SK-N-SH (cell line): Measurements from ENCODE around the gene THTPA. TPM values are rescaled to one million over a fixed set of nuclear protein-coding genes. Genes with fewer than 3 reads are reported as not detected.
A peak's percentile ranks its signal among the peaks of the same experiment; 100 is the strongest.

Source experiments
- CTCF ChIA-PET: fragments of 300-600, 350-600 bp; formaldehyde crosslinking; extraction: SDS; loops from one replicate; lab custom pipeline; 2021; lab: Yijun Ruan, JAX
- POLR2A ChIA-PET: fragments of 350-600 bp; sonication (Branson Sonifier 250); formaldehyde crosslinking; extraction: SDS; loops from one replicate; lab custom pipeline; 2020; ENCODE audit warnings: antibody characterized with exemption, inconsistent platforms; lab: Yijun Ruan, JAX
- DNase-seq: peaks from one replicate; pipeline ENCODE4 v3.0.0; 2012
- H2AFZ ChIP-seq: fragments of 200-600 bp; sonication (generic); 2 replicates; pipeline ENCODE4 v1.8.1; 2016; ENCODE audit warnings: antibody characterized with exemption, mild to moderate bottlenecking, low read depth
- H3F3A ChIP-seq: fragments of 200-600 bp; sonication (generic); replicated peaks from 2 replicates; pipeline ENCODE3; 2016; ENCODE audit warnings: antibody characterized with exemption, mild to moderate bottlenecking; ENCODE audit not compliant: insufficient read depth
- H3K27ac ChIP-seq, 2 experiments: fragments of 200-500 bp in 1 of 2; fragments of 200-600 bp in 1 of 2; sonication (Bioruptor generic) in 1 of 2; sonication (generic), shearing (Covaris generic) in 1 of 2; 2 replicates each; pipeline versions ENCODE4 v1.5.1 to v1.6.1; 2014 to 2016; ENCODE audit warnings: low read depth in 2 of 2, inconsistent platforms in 1 of 2, low read length in 1 of 2, mild to moderate bottlenecking in 1 of 2, mixed read lengths in 1 of 2
- H3K27me3 ChIP-seq: fragments of 200-600 bp; sonication (generic), shearing (Covaris generic); 2 replicates; pipeline ENCODE4 v1.6.1; 2016; ENCODE audit warnings: mixed run types; ENCODE audit not compliant: insufficient read depth
- H3K36me3 ChIP-seq, 2 experiments: fragments of 200-500 bp in 1 of 2; fragments of 200-600 bp in 1 of 2; sonication (Bioruptor generic) in 1 of 2; sonication (generic) in 1 of 2; replicated peaks in 1 of 2; 2 replicates each; pipeline versions ENCODE3 to v1.5.1; 2014 to 2016; ENCODE audit warnings: low read length in 1 of 2, mild to moderate bottlenecking in 1 of 2; ENCODE audit not compliant: insufficient read depth in 2 of 2, control insufficient read depth in 1 of 2
- H3K4me1 ChIP-seq, 2 experiments: fragments of 200-500 bp in 1 of 2; fragments of 200-600 bp in 1 of 2; sonication (Bioruptor generic) in 1 of 2; sonication (generic), shearing (Covaris generic) in 1 of 2; 2 replicates each; pipeline versions ENCODE4 v1.5.1 to v1.6.1; 2014 to 2016; ENCODE audit warnings: low read depth in 1 of 2, low read length in 1 of 2, mixed run types in 1 of 2; ENCODE audit not compliant: insufficient read depth in 2 of 2, control insufficient read depth in 1 of 2
- H3K4me2 ChIP-seq: fragments of 200-600 bp; sonication (generic), shearing (Covaris generic); 2 replicates; pipeline ENCODE4 v1.6.1; 2017; ENCODE audit warnings: mixed run types
- H3K4me3 ChIP-seq, 2 experiments: fragments of 200-500 bp in 1 of 2; fragments of 200-600 bp in 1 of 2; sonication (Bioruptor generic) in 1 of 2; sonication (generic), shearing (Covaris generic) in 1 of 2; 2 replicates each; pipeline versions ENCODE4 v1.5.1 to v1.8.1; 2014 to 2016; ENCODE audit warnings: low read depth in 2 of 2, inconsistent platforms in 1 of 2, low read length in 1 of 2, mild to moderate bottlenecking in 1 of 2, mixed read lengths in 1 of 2, moderate library complexity in 1 of 2
- H3K79me2 ChIP-seq: fragments of 200-600 bp; sonication (generic); 2 replicates; pipeline ENCODE4 v1.8.1; 2017; ENCODE audit warnings: mild to moderate bottlenecking; ENCODE audit not compliant: insufficient read depth
- H3K9ac ChIP-seq: fragments of 200-600 bp; sonication (generic); 2 replicates; pipeline ENCODE4 v1.6.1; 2017; ENCODE audit warnings: mixed run types
- H3K9me2 ChIP-seq: fragments of 200-600 bp; sonication (generic); 2 replicates; pipeline ENCODE4 v1.6.1; 2017; ENCODE audit warnings: mixed run types
- H3K9me3 ChIP-seq: fragments of 200-600 bp; sonication (generic); 2 replicates; pipeline ENCODE4 v1.6.1; 2017; ENCODE audit warnings: mixed run types, mild to moderate bottlenecking, moderate library complexity
- H4K20me1 ChIP-seq: fragments of 200-600 bp; sonication (generic); 2 replicates; pipeline ENCODE4 v1.6.1; 2017; ENCODE audit warnings: mild to moderate bottlenecking, mixed run types; ENCODE audit not compliant: insufficient read depth
- CTCF ChIP-seq: fragments of 200-600 bp; sonication (generic); IDR thresholded peaks from 2 replicates; pipeline ENCODE4 v1.6.1; 2017; ENCODE audit warnings: antibody characterized with exemption, mild to moderate bottlenecking, moderate library complexity
- ELF1 ChIP-seq: IDR thresholded peaks from 2 replicates; pipeline ENCODE4 v1.4.0; 2012
- FOSL2 ChIP-seq: IDR thresholded peaks from 2 replicates; pipeline ENCODE4 v1.4.0; 2012; ENCODE audit warnings: low read depth, mild to moderate bottlenecking, moderate library complexity, borderline replicate concordance
- GATA2 ChIP-seq: sonication (generic); formaldehyde crosslinking; IDR thresholded peaks from 2 replicates; pipeline ENCODE4 v1.5.0; 2020; ENCODE audit warnings: mild to moderate bottlenecking, missing genetic modification reagents
- MEF2A ChIP-seq: IDR thresholded peaks from 2 replicates; pipeline ENCODE4 v1.4.0; 2012; ENCODE audit warnings: low read depth, borderline replicate concordance
- MXI1 ChIP-seq: IDR thresholded peaks from 2 replicates; pipeline ENCODE4 v1.6.1; 2012; ENCODE audit warnings: mild to moderate bottlenecking, low read depth, low read length, improper control_type of control experiment
- NFIC ChIP-seq: IDR thresholded peaks from 2 replicates; pipeline ENCODE4 v1.4.0; 2012; ENCODE audit warnings: borderline replicate concordance
- POLR2AphosphoS5 ChIP-seq: IDR thresholded peaks from 2 replicates; pipeline ENCODE4 v1.6.1; 2012; ENCODE audit warnings: low read depth, low read length
- RAD21 ChIP-seq: IDR thresholded peaks from 2 replicates; pipeline ENCODE4 v1.6.1; 2012; ENCODE audit warnings: mild to moderate bottlenecking, low read length
- RCOR1 ChIP-seq: fragments of 150-350 bp; IDR thresholded peaks from 2 replicates; pipeline ENCODE4 v1.6.1; 2017; ENCODE audit warnings: antibody characterized with exemption, low read length
- SMC3 ChIP-seq: IDR thresholded peaks from 2 replicates; pipeline ENCODE4 v1.6.1; 2012; ENCODE audit warnings: low read depth, low read length, improper control_type of control experiment
- TEAD4 ChIP-seq: IDR thresholded peaks from 2 replicates; pipeline ENCODE4 v1.4.0; 2012; ENCODE audit warnings: mild to moderate bottlenecking, borderline replicate concordance; ENCODE audit not compliant: insufficient read depth
- WGBS: methylation state at CpG from one replicate; pipeline ENCODE4 v1.1.6; 2017; ENCODE audit warnings: low lambda C conversion rate; 5-methylcytosine and 5-hydroxymethylcytosine counted together
- polyA plus RNA-seq, 3 experiments: library from polyadenylated mRNA; depleted of rRNA; stranded (reverse); fragments of >200 nt; gene quantifications; 2 replicates each; pipeline ENCODE4 v1.2.3, GENCODE V29; 2012
- TF ChIP-seq, protein P1 (sequence below): fragments of 150-350 bp; IDR thresholded peaks from 2 replicates; pipeline ENCODE4 v1.6.1; 2016; ENCODE audit warnings: mild to moderate bottlenecking, low read depth, low read length
- TF ChIP-seq, protein P2 (sequence below): IDR thresholded peaks from 2 replicates; pipeline ENCODE4 v1.4.0; 2012; ENCODE audit warnings: low read depth

THTPA gene
- polyA plus RNA-seq, 1 of the 3 experiments (the other 2 are of a cell fraction), result 16.3 TPM

GRCh38 chr14:23525611-23526010, 30.5 kb upstream of the THTPA start:
- POLR2A ChIA-PET, result no interaction called here
- H3K36me3 ChIP-seq, result peaks cover 0 to 8% of the 10 kb centered on the region in 2 experiments
- CTCF ChIA-PET, result interaction anchor here (0.8 to 11.4 kb wide), 5 partner anchors 12 to 47 kb away, joined by 3 to 74 read pairs (median 5); no protein-coding TSS in a partner anchor
- no peak overlapping the region for H3K4me3 ChIP-seq
- H3K27ac ChIP-seq, result no peak overlapping the region
- H3K9ac ChIP-seq, result no peak overlapping the region
- no peak overlapping the region for H3K4me2 ChIP-seq
- H3K9me3 ChIP-seq, result no peaks in the 10 kb centered on the region
- 58% methylated on average over 3 of the region's 8 CpGs for WGBS
- H3F3A ChIP-seq, result no peaks in the 10 kb centered on the region
- DNase-seq, result no peak
- no peaks in the 10 kb centered on the region for H3K27me3 ChIP-seq
- TF ChIP-seq TEAD4 (no peak), SMC3 (no peak), ELF1 (no peak), RAD21 (no peak), MEF2A (no peak), MXI1 (no peak), POLR2AphosphoS5 (no peak), CTCF (no peak), GATA2 (no peak), RCOR1 (no peak), FOSL2 (no peak), NFIC (no peak)
- TF ChIP-seq, protein P1, sequence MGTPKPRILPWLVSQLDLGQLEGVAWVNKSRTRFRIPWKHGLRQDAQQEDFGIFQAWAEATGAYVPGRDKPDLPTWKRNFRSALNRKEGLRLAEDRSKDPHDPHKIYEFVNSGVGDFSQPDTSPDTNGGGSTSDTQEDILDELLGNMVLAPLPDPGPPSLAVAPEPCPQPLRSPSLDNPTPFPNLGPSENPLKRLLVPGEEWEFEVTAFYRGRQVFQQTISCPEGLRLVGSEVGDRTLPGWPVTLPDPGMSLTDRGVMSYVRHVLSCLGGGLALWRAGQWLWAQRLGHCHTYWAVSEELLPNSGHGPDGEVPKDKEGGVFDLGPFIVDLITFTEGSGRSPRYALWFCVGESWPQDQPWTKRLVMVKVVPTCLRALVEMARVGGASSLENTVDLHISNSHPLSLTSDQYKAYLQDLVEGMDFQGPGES, result no peak
- TF ChIP-seq, protein P2, sequence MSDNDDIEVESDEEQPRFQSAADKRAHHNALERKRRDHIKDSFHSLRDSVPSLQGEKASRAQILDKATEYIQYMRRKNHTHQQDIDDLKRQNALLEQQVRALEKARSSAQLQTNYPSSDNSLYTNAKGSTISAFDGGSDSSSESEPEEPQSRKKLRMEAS, result no peak
- H3K9me2 ChIP-seq, result no peaks in the 10 kb centered on the region
- H4K20me1 ChIP-seq, result no peaks in the 10 kb centered on the region
- no peak overlapping the region for H2AFZ ChIP-seq
- H3K4me1 ChIP-seq, result peaks cover 0 to 4% of the 10 kb centered on the region in 2 experiments; a peak in 1 of 4 replicates
- H3K79me2 ChIP-seq, result no peaks in the 10 kb centered on the region

- Histone ChIP-seq H3K9ac (no peak overlapping the region), H3K4me2 (no peak overlapping the region), H3K36me3 (peaks cover 0 to 19% of the 10 kb centered on the region in 2 experiments), H3K9me2 (no peaks in the 10 kb centered on the region), H3K4me1 (peaks cover 0 to 4% of the 10 kb centered on the region in 2 experiments; a peak in 1 of 4 replicates)
- CTCF ChIA-PET, result interaction anchor here (0.7 to 11.4 kb wide), 9 partner anchors 8 to 48 kb away, joined by 3 to 142 read pairs (median 7); partner anchors contain the start of gene ZFHX2
- TF ChIP-seq, protein P1, result no peak
- peak; percentile 33; the same call in 1 of the 2 replicates for TF ChIP-seq CTCF
- TF ChIP-seq, all 33 proteins: peak for 1
- H3K27ac ChIP-seq, result no peak overlapping the region; a peak in 1 of 4 replicates
- H4K20me1 ChIP-seq, result no peaks in the 10 kb centered on the region
- 56% methylated on average over 1 of the region's 1 CpG for WGBS
- no peaks in the 10 kb centered on the region for H3K9me3 ChIP-seq
- no peaks in the 10 kb centered on the region for H3F3A ChIP-seq
- no peak overlapping the region for H2AFZ ChIP-seq
- H3K79me2 ChIP-seq, result no peaks in the 10 kb centered on the region
- POLR2A ChIA-PET, result interaction anchor here (1.8 kb wide), 1 partner anchor 10 kb away, joined by 5 read pairs; no protein-coding TSS in a partner anchor
- no peaks in the 10 kb centered on the region for H3K27me3 ChIP-seq
- no peak overlapping the region for H3K4me3 ChIP-seq
- DNase-seq, result peak; percentile 59
Measured at GRCh38 chr14:23528555-23528954, 27.5 kb upstream of the THTPA start.
